IMR-90 (cell line): ENCODE measurements around the gene ZNF358. TPM values are rescaled to one million over a fixed set of nuclear protein-coding genes. Genes with fewer than 3 reads are reported as not detected.

Experiments used
- ATAC-seq: fragments of 200-7000 bp; cut with Tn5 transposase; 2 replicates; pipeline ENCODE4 v1.9.1; 2020; ENCODE audit warnings: low read depth, mild to moderate bottlenecking, moderate library complexity
- BruUV-seq: library from RNA; stranded (reverse); fragments of 400-500 nt; replicated peaks from 2 replicates; lab custom pipeline; 2021; lab: Mats Ljungman, UMichigan
- CTCF ChIA-PET: fragments of 300-600 bp; formaldehyde crosslinking; extraction: SDS; loops from one replicate; lab custom pipeline; 2021; ENCODE audit warnings: antibody characterized with exemption; lab: Yijun Ruan, JAX
- POLR2A ChIA-PET: fragments of 300-600 bp; sonication (Branson Sonifier 250); formaldehyde crosslinking; loops from one replicate; lab custom pipeline; 2022; ENCODE audit warnings: antibody characterized with exemption; ENCODE audit not compliant: unreplicated experiment; lab: Charles Lee
- DNase-seq: peaks from one replicate; pipeline ENCODE4 v3.0.0; 2013
- H2AFZ ChIP-seq: replicated peaks from 2 replicates; pipeline ENCODE3; 2013; ENCODE audit warnings: low read length, mild to moderate bottlenecking; ENCODE audit not compliant: poor library complexity
- H2AK5ac ChIP-seq: 2 replicates; pipeline ENCODE4 v1.6.1; 2013; ENCODE audit warnings: low read depth, low read length, inconsistent platforms
- H2AK9ac ChIP-seq: replicated peaks from 2 replicates; pipeline ENCODE3; 2013; ENCODE audit warnings: mild to moderate bottlenecking, low read depth, low read length, moderate library complexity; ENCODE audit not compliant: poor library complexity
- H2BK120ac ChIP-seq: 2 replicates; pipeline ENCODE4 v1.6.1; 2013; ENCODE audit warnings: low read depth, low read length, inconsistent platforms
- H2BK15ac ChIP-seq: 3 replicates; pipeline ENCODE4 v1.6.1; 2013; ENCODE audit warnings: low read depth, low read length, inconsistent platforms
- H2BK20ac ChIP-seq: 2 replicates; pipeline ENCODE4 v1.6.1; 2013; ENCODE audit warnings: low read depth, mild to moderate bottlenecking, inconsistent platforms, low read length, moderate library complexity
- H2BK5ac ChIP-seq: 2 replicates; pipeline ENCODE4 v1.6.1; 2013; ENCODE audit warnings: mild to moderate bottlenecking, low read depth, low read length, inconsistent platforms; ENCODE audit not compliant: poor library complexity, severe bottlenecking
- H3K14ac ChIP-seq: replicated peaks from 2 replicates; pipeline ENCODE4 v1.6.1; 2013; ENCODE audit warnings: low read depth, low read length, inconsistent platforms
- H3K18ac ChIP-seq: 2 replicates; pipeline ENCODE4 v1.6.1; 2013; ENCODE audit warnings: low read depth, low read length, control low read depth
- H3K23ac ChIP-seq: 2 replicates; pipeline ENCODE4 v1.6.1; 2013; ENCODE audit warnings: low read depth, low read length, inconsistent platforms
- H3K27ac ChIP-seq: 2 replicates; pipeline ENCODE4 v1.5.1; 2013; ENCODE audit warnings: mild to moderate bottlenecking, control low read depth, low read length; ENCODE audit not compliant: insufficient read depth
- H3K27me3 ChIP-seq: 2 replicates; pipeline ENCODE4 v1.6.1; 2013; ENCODE audit warnings: low read length; ENCODE audit not compliant: control insufficient read depth, insufficient read depth
- H3K36me3 ChIP-seq: 2 replicates; pipeline ENCODE4 v1.6.1; 2013; ENCODE audit warnings: low read length, mixed read lengths; ENCODE audit not compliant: control insufficient read depth, insufficient read depth
- H3K4ac ChIP-seq: 2 replicates; pipeline ENCODE4 v1.6.1; 2013; ENCODE audit warnings: low read depth, low read length, inconsistent platforms
- H3K4me1 ChIP-seq: 2 replicates; pipeline ENCODE4 v1.6.1; 2013; ENCODE audit warnings: low read length, mixed read lengths; ENCODE audit not compliant: control insufficient read depth, insufficient read depth
- H3K4me2 ChIP-seq: 2 replicates; pipeline ENCODE4 v1.6.1; 2013; ENCODE audit warnings: low read depth, mild to moderate bottlenecking, control low read depth, low read length, moderate library complexity
- H3K4me3 ChIP-seq: 2 replicates; pipeline ENCODE4 v1.5.1; 2013; ENCODE audit warnings: low read depth, mild to moderate bottlenecking, control low read depth, low read length, moderate library complexity; ENCODE audit not compliant: insufficient read depth
- H3K56ac ChIP-seq: 2 replicates; pipeline ENCODE4 v1.6.1; 2013; ENCODE audit warnings: low read length, inconsistent platforms; ENCODE audit not compliant: insufficient read depth; ENCODE audit errors: extremely low read depth
- H3K79me1 ChIP-seq, 2 experiments: 2 replicates each; pipeline ENCODE4 v1.6.1; 2013; ENCODE audit warnings: low read length in 2 of 2, inconsistent platforms in 1 of 2, low read depth in 1 of 2
- H3K9ac ChIP-seq: 2 replicates; pipeline ENCODE4 v1.6.1; 2013; ENCODE audit warnings: low read depth, low read length, control low read depth
- H3K9me1 ChIP-seq: 2 replicates; pipeline ENCODE4 v1.6.1; 2013; ENCODE audit warnings: low read length, inconsistent platforms; ENCODE audit not compliant: insufficient read depth
- H3K9me3 ChIP-seq: 2 replicates; pipeline ENCODE4 v1.6.1; 2013; ENCODE audit warnings: low read length; ENCODE audit not compliant: control insufficient read depth, insufficient read depth
- H4K20me1 ChIP-seq: 2 replicates; pipeline ENCODE4 v1.6.1; 2013; ENCODE audit warnings: low read length, inconsistent platforms; ENCODE audit not compliant: insufficient read depth
- H4K5ac ChIP-seq: 2 replicates; pipeline ENCODE4 v1.6.1; 2013; ENCODE audit warnings: mild to moderate bottlenecking, low read depth, low read length, control low read depth
- H4K8ac ChIP-seq, 2 experiments: 2 replicates each; pipeline ENCODE4 v1.6.1; 2013; ENCODE audit warnings: low read depth in 2 of 2, low read length in 2 of 2, control low read depth in 1 of 2, inconsistent platforms in 1 of 2
- H4K91ac ChIP-seq: 2 replicates; pipeline ENCODE4 v1.6.1; 2013; ENCODE audit warnings: low read depth, low read length, inconsistent platforms; ENCODE audit not compliant: insufficient read depth
- CEBPB ChIP-seq: IDR thresholded peaks from 2 replicates; pipeline ENCODE4 v1.6.1; 2012; ENCODE audit warnings: low read depth, low read length, improper control_type of control experiment
- CHD1 ChIP-seq: IDR thresholded peaks from 2 replicates; pipeline ENCODE4 v1.6.1; 2012; ENCODE audit warnings: low read depth, low read length, improper control_type of control experiment
- FOS ChIP-seq: fragments of 150-350 bp; IDR thresholded peaks from 2 replicates; pipeline ENCODE4 v1.6.1; 2016; ENCODE audit warnings: low read depth, low read length
- MAZ ChIP-seq: IDR thresholded peaks from 2 replicates; pipeline ENCODE4 v1.6.1; 2012; ENCODE audit warnings: low read depth, mild to moderate bottlenecking, low read length, improper control_type of control experiment, moderate library complexity, borderline replicate concordance
- MXI1 ChIP-seq: IDR thresholded peaks from 2 replicates; pipeline ENCODE4 v1.6.1; 2012; ENCODE audit warnings: low read depth, mild to moderate bottlenecking, low read length, moderate library complexity, borderline replicate concordance
- RAD21 ChIP-seq: IDR thresholded peaks from 2 replicates; pipeline ENCODE4 v1.6.1; 2012; ENCODE audit warnings: low read length, improper control_type of control experiment
- RCOR1 ChIP-seq: IDR thresholded peaks from 2 replicates; pipeline ENCODE4 v1.6.1; 2012; ENCODE audit warnings: mild to moderate bottlenecking, low read length, improper control_type of control experiment; ENCODE audit not compliant: insufficient replicate concordance
- RFX5 ChIP-seq: IDR thresholded peaks from 2 replicates; pipeline ENCODE4 v1.8.0; 2012; ENCODE audit warnings: low read depth, mild to moderate bottlenecking, low read length, moderate library complexity
- SMC3 ChIP-seq: fragments of 150-350 bp; IDR thresholded peaks from 2 replicates; pipeline ENCODE4 v1.6.1; 2016; ENCODE audit warnings: low read depth, mild to moderate bottlenecking, antibody characterized with exemption, low read length, moderate library complexity
- WGBS, 2 experiments: methylation state at CpG; one replicate each; pipeline versions ENCODE4 v1.1.5 to v1.1.7; 2013; ENCODE audit warnings: missing lambda C conversion rate in 2 of 2; ENCODE audit not compliant: insufficient read length in 1 of 2; ENCODE audit errors: extremely low coverage in 2 of 2; 5-methylcytosine and 5-hydroxymethylcytosine counted together
- dilution Hi-C: fragments of 300-500 bp; cut with HindIII; formaldehyde crosslinking; loops from one replicate; pipeline ENCODE4 v1.14.3; 2018; ENCODE audit warnings: low sequenced_read_pairs; ENCODE audit not compliant: unreplicated experiment
- in situ Hi-C: fragments of 300-500 bp; cut with MboI; formaldehyde crosslinking; loops from 3 replicates; pipeline ENCODE4 v1.14.3; 2019; ENCODE audit warnings: low sequenced_read_pairs, inconsistent platforms, mixed read lengths
- intact Hi-C: fragments of 100-400 bp; cut with micrococcal nuclease; formaldehyde crosslinking; loops from 2 replicates; pipeline ENCODE4 v1.10.0; 2022
- polyA plus RNA-seq, 3 experiments: library from polyadenylated mRNA; depleted of rRNA; stranded (reverse); fragments of >200 nt; gene quantifications; 2 replicates each; pipeline ENCODE4 v1.2.3, GENCODE V29; 2012; ENCODE audit warnings: low replicate concordance in 1 of 3
- total RNA-seq: library from RNA; depleted of rRNA; stranded (reverse); fragments of >200 nt; gene quantifications from 2 replicates; pipeline ENCODE4 v1.2.3, GENCODE V29; 2012
- TF ChIP-seq, protein P1 (sequence below): fragments of 150-350 bp; IDR thresholded peaks from 2 replicates; pipeline ENCODE4 v1.6.1; 2016; ENCODE audit warnings: low read depth, mild to moderate bottlenecking, low read length, moderate library complexity, borderline replicate concordance
- TF ChIP-seq, protein P2 (sequence below): fragments of 150-350 bp; IDR thresholded peaks from 2 replicates; pipeline ENCODE4 v1.6.1; 2017; ENCODE audit warnings: mild to moderate bottlenecking, antibody characterized with exemption, low read length, low read depth
- TF ChIP-seq, protein P3 (sequence below): conservative IDR thresholded peaks from 2 replicates; pipeline ENCODE4 v1.5.1; 2012; ENCODE audit warnings: mild to moderate bottlenecking, low read depth, low read length, improper control_type of control experiment

The ZNF358 gene
- total and polyA plus RNA-seq, 2 of the 4 experiments (the other 2 are of a cell fraction) = 5.4 to 30.7 TPM

DNA sequence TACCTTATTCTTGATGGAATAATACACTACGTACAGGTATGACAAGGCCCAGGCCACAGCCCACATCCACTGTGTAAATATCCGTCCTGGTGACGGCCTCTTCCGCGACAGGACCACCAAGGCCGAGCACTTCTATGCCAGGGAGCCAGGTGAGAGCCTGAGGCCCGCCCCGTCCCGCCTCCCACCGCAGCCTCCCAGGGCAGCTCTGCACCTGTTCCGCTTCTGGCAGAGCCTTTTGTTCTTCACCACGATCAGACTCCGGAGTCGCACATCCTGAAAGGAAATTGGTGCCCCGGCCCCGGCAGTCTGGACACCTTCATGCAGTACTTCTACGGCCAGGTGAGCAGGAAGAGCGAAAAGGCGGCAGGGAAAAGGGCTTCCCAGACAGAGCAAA, 10.6 kb upstream of the ZNF358 start:
- Histone ChIP-seq H3K27me3 (peaks cover 22% of the 10 kb centered on the region), H4K5ac (no peak overlapping the region), H2AFZ (peak overlapping the region; percentile 58), H3K4me1 (peaks cover 3% of the 10 kb centered on the region; the same call in 1 of the 2 replicates), H3K4me2 (no peak overlapping the region), H2BK15ac (no peak overlapping the region), H3K79me1 (no peaks in the 10 kb centered on the region), H4K20me1 (no peaks in the 10 kb centered on the region), H3K27ac (no peak overlapping the region), H2AK9ac (no peak overlapping the region), H3K9me1 (no peaks in the 10 kb centered on the region), H3K4ac (no peak overlapping the region), H3K18ac (no peak overlapping the region), H3K4me3 (no peak overlapping the region), H4K91ac (no peak overlapping the region), H3K23ac (no peak overlapping the region), H2BK120ac (no peak overlapping the region), H3K56ac (no peak overlapping the region), H3K9ac (no peak overlapping the region), H3K14ac (no peak overlapping the region), H3K36me3 (no peaks in the 10 kb centered on the region), H4K8ac (no peak overlapping the region), H2AK5ac (no peak overlapping the region), H2BK5ac (no peak overlapping the region), H3K9me3 (no peaks in the 10 kb centered on the region), H2BK20ac (no peak overlapping the region)
- in situ Hi-C loops = no loop called here
- WGBS, 2 experiments = 59% methylated on average over 8 of the region's 19 CpGs; no CpG with 5 or more reads in 1 of the 2 experiments
- ATAC-seq (no peak), DNase-seq (no peak)
- CTCF ChIA-PET = no interaction called here
- TF ChIP-seq RFX5 (no peak), MXI1 (no peak), RCOR1 (no peak), FOS (no peak), MAZ (no peak), RAD21 (no peak), CEBPB (no peak), CHD1 (no peak), SMC3 (no peak)
- TF ChIP-seq, protein P1, sequence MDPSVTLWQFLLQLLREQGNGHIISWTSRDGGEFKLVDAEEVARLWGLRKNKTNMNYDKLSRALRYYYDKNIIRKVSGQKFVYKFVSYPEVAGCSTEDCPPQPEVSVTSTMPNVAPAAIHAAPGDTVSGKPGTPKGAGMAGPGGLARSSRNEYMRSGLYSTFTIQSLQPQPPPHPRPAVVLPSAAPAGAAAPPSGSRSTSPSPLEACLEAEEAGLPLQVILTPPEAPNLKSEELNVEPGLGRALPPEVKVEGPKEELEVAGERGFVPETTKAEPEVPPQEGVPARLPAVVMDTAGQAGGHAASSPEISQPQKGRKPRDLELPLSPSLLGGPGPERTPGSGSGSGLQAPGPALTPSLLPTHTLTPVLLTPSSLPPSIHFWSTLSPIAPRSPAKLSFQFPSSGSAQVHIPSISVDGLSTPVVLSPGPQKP = no peak
- TF ChIP-seq, protein P2, sequence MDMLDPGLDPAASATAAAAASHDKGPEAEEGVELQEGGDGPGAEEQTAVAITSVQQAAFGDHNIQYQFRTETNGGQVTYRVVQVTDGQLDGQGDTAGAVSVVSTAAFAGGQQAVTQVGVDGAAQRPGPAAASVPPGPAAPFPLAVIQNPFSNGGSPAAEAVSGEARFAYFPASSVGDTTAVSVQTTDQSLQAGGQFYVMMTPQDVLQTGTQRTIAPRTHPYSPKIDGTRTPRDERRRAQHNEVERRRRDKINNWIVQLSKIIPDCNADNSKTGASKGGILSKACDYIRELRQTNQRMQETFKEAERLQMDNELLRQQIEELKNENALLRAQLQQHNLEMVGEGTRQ = no peak
- TF ChIP-seq, protein P3, sequence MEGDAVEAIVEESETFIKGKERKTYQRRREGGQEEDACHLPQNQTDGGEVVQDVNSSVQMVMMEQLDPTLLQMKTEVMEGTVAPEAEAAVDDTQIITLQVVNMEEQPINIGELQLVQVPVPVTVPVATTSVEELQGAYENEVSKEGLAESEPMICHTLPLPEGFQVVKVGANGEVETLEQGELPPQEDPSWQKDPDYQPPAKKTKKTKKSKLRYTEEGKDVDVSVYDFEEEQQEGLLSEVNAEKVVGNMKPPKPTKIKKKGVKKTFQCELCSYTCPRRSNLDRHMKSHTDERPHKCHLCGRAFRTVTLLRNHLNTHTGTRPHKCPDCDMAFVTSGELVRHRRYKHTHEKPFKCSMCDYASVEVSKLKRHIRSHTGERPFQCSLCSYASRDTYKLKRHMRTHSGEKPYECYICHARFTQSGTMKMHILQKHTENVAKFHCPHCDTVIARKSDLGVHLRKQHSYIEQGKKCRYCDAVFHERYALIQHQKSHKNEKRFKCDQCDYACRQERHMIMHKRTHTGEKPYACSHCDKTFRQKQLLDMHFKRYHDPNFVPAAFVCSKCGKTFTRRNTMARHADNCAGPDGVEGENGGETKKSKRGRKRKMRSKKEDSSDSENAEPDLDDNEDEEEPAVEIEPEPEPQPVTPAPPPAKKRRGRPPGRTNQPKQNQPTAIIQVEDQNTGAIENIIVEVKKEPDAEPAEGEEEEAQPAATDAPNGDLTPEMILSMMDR = no peak
- dilution Hi-C loops = no loop called here
- no TSS peak for BruUV-seq
- intact Hi-C loops = no loop called here
- POLR2A ChIA-PET = no interaction called here
